HEK293 (cell line): ENCODE data around the gene PNPLA2.

Experiments used
- CTCF ChIA-PET: fragments of 350-600 bp; formaldehyde crosslinking; extraction: SDS; loops from one replicate; lab custom pipeline; 2021; ENCODE audit warnings: antibody characterized with exemption; lab: Yijun Ruan, JAX
- POLR2A ChIA-PET: fragments of 300-600 bp; formaldehyde crosslinking; extraction: SDS; loops from one replicate; lab custom pipeline; 2020; ENCODE audit warnings: antibody characterized with exemption, inconsistent platforms; lab: Yijun Ruan, JAX
- H3K27ac ChIP-seq: fragments of 200-500 bp; sonication (Bioruptor generic); 2 replicates; pipeline ENCODE4 v1.5.1; 2014; ENCODE audit warnings: low read depth, low read length, control low read depth, inconsistent platforms; ENCODE audit errors: extremely low read depth
- H3K36me3 ChIP-seq, 2 experiments: fragments of 200-500 bp in 1 of 2; sonication (Bioruptor generic) in 1 of 2; 1 replicate in 1 of 2; 2 replicates in 1 of 2; pipeline ENCODE4 v1.5.1; 2014 to 2017; ENCODE audit warnings: inconsistent platforms in 2 of 2, low read length in 2 of 2; ENCODE audit not compliant: control insufficient read depth in 2 of 2, insufficient read depth in 1 of 2
- H3K4me1 ChIP-seq: fragments of 200-500 bp; sonication (Bioruptor generic); 2 replicates; pipeline ENCODE4 v1.5.1; 2014; ENCODE audit warnings: mild to moderate bottlenecking, low read length, inconsistent platforms; ENCODE audit not compliant: control insufficient read depth, insufficient read depth
- H3K4me3 ChIP-seq: 2 replicates; pipeline ENCODE4 v1.5.1; 2011; ENCODE audit warnings: low read depth, mild to moderate bottlenecking, control low read depth, low read length, moderate library complexity
- H3K9me3 ChIP-seq: fragments of 200-500 bp; sonication (Bioruptor generic); 2 replicates; pipeline ENCODE4 v1.5.1; 2014; ENCODE audit warnings: low read depth, low read length, inconsistent platforms; ENCODE audit not compliant: control insufficient read depth, insufficient read depth
- BCL11A ChIP-seq: fragments of 450-650 bp; formaldehyde crosslinking; IDR thresholded peaks from 2 replicates; pipeline ENCODE4 v1.5.1; 2016; ENCODE audit warnings: low read depth, missing biosample characterization, missing genetic modification characterization
- EGR2 ChIP-seq: fragments of 450-650 bp; formaldehyde crosslinking; IDR thresholded peaks from 2 replicates; pipeline ENCODE4 v1.5.1; 2016; ENCODE audit warnings: low read depth, missing biosample characterization, missing genetic modification characterization
- MYNN ChIP-seq: fragments of 450-650 bp; formaldehyde crosslinking; IDR thresholded peaks from 2 replicates; pipeline ENCODE4 v1.5.1; 2016; ENCODE audit warnings: missing biosample characterization, missing genetic modification characterization, borderline replicate concordance
- OVOL3 ChIP-seq: fragments of 450-650 bp; formaldehyde crosslinking; IDR thresholded peaks from 2 replicates; pipeline ENCODE4 v1.5.1; 2016; ENCODE audit warnings: missing biosample characterization, missing genetic modification characterization
- TRIM28 ChIP-seq: IDR thresholded peaks from 2 replicates; pipeline ENCODE4 v1.6.1; 2011; ENCODE audit warnings: low read length, control low read depth, borderline replicate concordance
- ZFHX2 ChIP-seq: fragments of 450-650 bp; formaldehyde crosslinking; conservative IDR thresholded peaks from 2 replicates; pipeline ENCODE4 v1.5.1; 2016; ENCODE audit warnings: missing biosample characterization, missing genetic modification characterization
- ZNF146 ChIP-seq: fragments of 450-650 bp; formaldehyde crosslinking; IDR thresholded peaks from 2 replicates; pipeline ENCODE4 v1.5.1; 2016; ENCODE audit warnings: missing biosample characterization, missing genetic modification characterization
- ZNF184 ChIP-seq: fragments of 450-650 bp; IDR thresholded peaks from 2 replicates; pipeline ENCODE4 v1.5.1; 2018; ENCODE audit warnings: missing biosample characterization, mild to moderate bottlenecking, missing genetic modification characterization
- ZNF214 ChIP-seq: fragments of 450-650 bp; formaldehyde crosslinking; IDR thresholded peaks from 2 replicates; pipeline ENCODE4 v1.5.1; 2017; ENCODE audit warnings: missing biosample characterization, mild to moderate bottlenecking, missing genetic modification characterization, borderline replicate concordance
- ZNF223 ChIP-seq: fragments of 450-650 bp; formaldehyde crosslinking; IDR thresholded peaks from 2 replicates; pipeline ENCODE4 v1.5.1; 2016; ENCODE audit warnings: missing biosample characterization, missing genetic modification characterization
- ZNF23 ChIP-seq: fragments of 450-650 bp; formaldehyde crosslinking; IDR thresholded peaks from 2 replicates; pipeline ENCODE4 v1.5.1; 2016; ENCODE audit warnings: missing biosample characterization, missing genetic modification characterization, borderline replicate concordance
- ZNF311 ChIP-seq: fragments of 450-650 bp; formaldehyde crosslinking; IDR thresholded peaks from 2 replicates; pipeline ENCODE4 v1.5.1; 2017; ENCODE audit warnings: missing biosample characterization, missing genetic modification characterization, borderline replicate concordance
- ZNF335 ChIP-seq: fragments of 450-650 bp; formaldehyde crosslinking; conservative IDR thresholded peaks from 2 replicates; pipeline ENCODE4 v1.5.1; 2016; ENCODE audit warnings: missing biosample characterization, missing genetic modification characterization
- ZNF341 ChIP-seq: fragments of 450-650 bp; formaldehyde crosslinking; IDR thresholded peaks from 2 replicates; pipeline ENCODE4; 2016; ENCODE audit warnings: low read depth, missing biosample characterization, missing genetic modification characterization
- ZNF366 ChIP-seq: fragments of 450-650 bp; formaldehyde crosslinking; conservative IDR thresholded peaks from 2 replicates; pipeline ENCODE4 v1.5.1; 2016; ENCODE audit warnings: missing biosample characterization, missing genetic modification characterization
- ZNF48 ChIP-seq: fragments of 450-650 bp; formaldehyde crosslinking; IDR thresholded peaks from 2 replicates; pipeline ENCODE4 v1.5.1; 2016; ENCODE audit warnings: missing biosample characterization, missing genetic modification characterization
- ZNF544 ChIP-seq: fragments of 450-650 bp; formaldehyde crosslinking; IDR thresholded peaks from 2 replicates; pipeline ENCODE4 v1.5.0; 2017; ENCODE audit warnings: missing biosample characterization, missing genetic modification characterization
- ZNF843 ChIP-seq: fragments of 450-650 bp; formaldehyde crosslinking; IDR thresholded peaks from 2 replicates; pipeline ENCODE4 v1.5.1; 2016; ENCODE audit warnings: missing biosample characterization, missing genetic modification characterization
- TF ChIP-seq, protein P1 (sequence below): fragments of 450-650 bp; formaldehyde crosslinking; IDR thresholded peaks from 2 replicates; pipeline ENCODE4 v1.5.1; 2016; ENCODE audit warnings: missing biosample characterization, missing genetic modification characterization
- TF ChIP-seq, protein P2 (sequence below): fragments of 450-650 bp; formaldehyde crosslinking; IDR thresholded peaks from 2 replicates; pipeline ENCODE4 v1.5.1; 2016; ENCODE audit warnings: missing biosample characterization, missing genetic modification characterization
- TF ChIP-seq, protein P3 (sequence below): sonication (generic); formaldehyde crosslinking; IDR thresholded peaks from 2 replicates; pipeline ENCODE4 v1.8.1; 2022; ENCODE audit warnings: mild to moderate bottlenecking, moderate library complexity, missing genetic modification reagents
- TF ChIP-seq, protein P4 (sequence below): fragments of 450-650 bp; formaldehyde crosslinking; IDR thresholded peaks from 2 replicates; pipeline ENCODE4 v1.5.1; 2016; ENCODE audit warnings: missing biosample characterization, missing genetic modification characterization

The PNPLA2 gene

DNA sequence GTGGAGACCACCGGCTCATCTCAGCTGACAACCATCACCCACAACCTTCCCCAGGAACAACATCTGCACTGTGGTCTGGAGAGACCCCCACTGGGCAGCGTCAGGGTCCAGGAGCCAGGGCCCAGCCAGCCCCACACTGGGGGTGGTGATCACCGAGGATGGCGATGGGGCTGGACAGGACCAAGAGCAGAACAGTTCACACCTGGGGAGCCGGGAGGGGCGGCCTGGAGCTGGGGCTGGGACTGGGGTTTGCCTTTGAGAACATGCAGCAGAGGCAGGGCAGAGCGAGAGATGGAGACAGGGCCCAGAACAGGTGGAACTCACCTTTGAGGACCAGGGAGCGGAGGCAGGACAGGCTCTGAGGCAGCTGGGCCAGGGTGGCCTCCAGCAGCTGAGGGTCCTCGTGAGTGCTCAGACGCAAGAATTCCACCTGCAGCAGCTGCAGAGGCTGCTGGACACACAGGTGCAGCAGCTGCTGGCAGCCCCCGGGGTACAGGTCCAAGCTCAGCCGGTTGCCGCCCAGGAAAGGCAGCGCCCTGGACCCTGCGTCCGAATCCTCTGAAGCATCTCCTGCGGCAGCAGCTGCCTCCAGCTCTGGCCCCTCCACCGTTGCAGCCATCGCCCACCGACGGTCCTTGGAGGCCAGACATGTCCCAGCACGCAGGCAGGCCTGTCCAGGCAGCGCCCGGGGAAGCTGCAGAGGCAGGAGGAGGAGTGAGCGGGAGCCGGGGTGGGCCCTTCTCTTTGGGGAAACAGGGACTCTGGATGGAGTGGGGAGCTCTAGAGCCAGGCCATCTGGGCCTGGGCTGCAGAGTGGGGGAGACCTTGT lies 14.7 kb upstream of the PNPLA2 start (continued):
- TF ChIP-seq ZFHX2 (tag by site-specific recombination) (peak; percentile 32; the same call in 1 of the 2 replicates), EGR2 (no peak), ZNF23 (tag by site-specific recombination) (no peak), ZNF843 (tag by site-specific recombination) (no peak), MYNN (tag by site-specific recombination) (no peak)
- TF ChIP-seq, protein P1, sequence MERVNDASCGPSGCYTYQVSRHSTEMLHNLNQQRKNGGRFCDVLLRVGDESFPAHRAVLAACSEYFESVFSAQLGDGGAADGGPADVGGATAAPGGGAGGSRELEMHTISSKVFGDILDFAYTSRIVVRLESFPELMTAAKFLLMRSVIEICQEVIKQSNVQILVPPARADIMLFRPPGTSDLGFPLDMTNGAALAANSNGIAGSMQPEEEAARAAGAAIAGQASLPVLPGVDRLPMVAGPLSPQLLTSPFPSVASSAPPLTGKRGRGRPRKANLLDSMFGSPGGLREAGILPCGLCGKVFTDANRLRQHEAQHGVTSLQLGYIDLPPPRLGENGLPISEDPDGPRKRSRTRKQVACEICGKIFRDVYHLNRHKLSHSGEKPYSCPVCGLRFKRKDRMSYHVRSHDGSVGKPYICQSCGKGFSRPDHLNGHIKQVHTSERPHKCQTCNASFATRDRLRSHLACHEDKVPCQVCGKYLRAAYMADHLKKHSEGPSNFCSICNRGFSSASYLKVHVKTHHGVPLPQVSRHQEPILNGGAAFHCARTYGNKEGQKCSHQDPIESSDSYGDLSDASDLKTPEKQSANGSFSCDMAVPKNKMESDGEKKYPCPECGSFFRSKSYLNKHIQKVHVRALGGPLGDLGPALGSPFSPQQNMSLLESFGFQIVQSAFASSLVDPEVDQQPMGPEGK (tag by site-specific recombination): peak; percentile 44; the same call in 1 of the 2 replicates
- TF ChIP-seq, protein P2, sequence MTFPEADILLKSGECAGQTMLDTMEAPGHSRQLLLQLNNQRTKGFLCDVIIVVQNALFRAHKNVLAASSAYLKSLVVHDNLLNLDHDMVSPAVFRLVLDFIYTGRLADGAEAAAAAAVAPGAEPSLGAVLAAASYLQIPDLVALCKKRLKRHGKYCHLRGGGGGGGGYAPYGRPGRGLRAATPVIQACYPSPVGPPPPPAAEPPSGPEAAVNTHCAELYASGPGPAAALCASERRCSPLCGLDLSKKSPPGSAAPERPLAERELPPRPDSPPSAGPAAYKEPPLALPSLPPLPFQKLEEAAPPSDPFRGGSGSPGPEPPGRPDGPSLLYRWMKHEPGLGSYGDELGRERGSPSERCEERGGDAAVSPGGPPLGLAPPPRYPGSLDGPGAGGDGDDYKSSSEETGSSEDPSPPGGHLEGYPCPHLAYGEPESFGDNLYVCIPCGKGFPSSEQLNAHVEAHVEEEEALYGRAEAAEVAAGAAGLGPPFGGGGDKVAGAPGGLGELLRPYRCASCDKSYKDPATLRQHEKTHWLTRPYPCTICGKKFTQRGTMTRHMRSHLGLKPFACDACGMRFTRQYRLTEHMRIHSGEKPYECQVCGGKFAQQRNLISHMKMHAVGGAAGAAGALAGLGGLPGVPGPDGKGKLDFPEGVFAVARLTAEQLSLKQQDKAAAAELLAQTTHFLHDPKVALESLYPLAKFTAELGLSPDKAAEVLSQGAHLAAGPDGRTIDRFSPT (tag by site-specific recombination): peak; percentile 37; the same call in 1 of the 2 replicates
- TF ChIP-seq, protein P3, sequence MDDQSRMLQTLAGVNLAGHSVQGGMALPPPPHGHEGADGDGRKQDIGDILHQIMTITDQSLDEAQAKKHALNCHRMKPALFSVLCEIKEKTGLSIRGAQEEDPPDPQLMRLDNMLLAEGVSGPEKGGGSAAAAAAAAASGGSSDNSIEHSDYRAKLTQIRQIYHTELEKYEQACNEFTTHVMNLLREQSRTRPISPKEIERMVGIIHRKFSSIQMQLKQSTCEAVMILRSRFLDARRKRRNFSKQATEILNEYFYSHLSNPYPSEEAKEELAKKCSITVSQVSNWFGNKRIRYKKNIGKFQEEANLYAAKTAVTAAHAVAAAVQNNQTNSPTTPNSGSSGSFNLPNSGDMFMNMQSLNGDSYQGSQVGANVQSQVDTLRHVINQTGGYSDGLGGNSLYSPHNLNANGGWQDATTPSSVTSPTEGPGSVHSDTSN: peak; percentile 60; the same call in 1 of the 2 replicates

DNA sequence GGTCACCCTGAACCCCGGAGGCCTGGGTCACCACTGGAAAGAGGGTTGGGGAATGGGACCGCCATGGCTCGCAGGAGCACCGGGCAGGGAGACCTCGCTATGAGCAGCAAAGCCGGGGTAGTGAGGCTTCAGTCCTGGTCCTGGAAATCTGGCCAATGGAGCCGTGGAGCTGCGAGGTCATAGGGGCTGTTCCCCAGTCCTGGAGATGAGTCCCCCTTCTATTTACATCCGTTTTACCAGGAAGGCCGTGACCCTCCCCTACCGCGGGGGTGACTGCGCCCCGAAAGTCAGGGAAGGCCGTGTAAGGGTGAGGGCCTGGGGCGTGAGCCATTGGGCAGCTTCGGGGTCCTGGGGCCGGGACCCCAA lies 14.1 kb upstream of the PNPLA2 start:
- Histone ChIP-seq H3K27ac (peak overlapping the region; percentile 81), H3K36me3 (peaks cover 0 to 46% of the 10 kb centered on the region in 2 experiments; a peak in 1 of 3 replicates), H3K9me3 (no peaks in the 10 kb centered on the region), H3K4me3 (peak overlapping the region; percentile 60), H3K4me1 (no peaks in the 10 kb centered on the region)
- POLR2A ChIA-PET: interaction anchor here (1.0 to 5.2 kb wide), 2 partner anchors 13 to 236 kb away, joined by 3 to 42 read pairs; partner anchors contain the start of gene PNPLA2
- TF ChIP-seq TRIM28 (no peak), MYNN (tag by site-specific recombination) (no peak), ZNF146 (tag by site-specific recombination) (no peak), ZNF48 (tag by site-specific recombination) (no peak), ZNF214 (tag by site-specific recombination) (no peak), ZNF311 (no peak), ZNF184 (tag by site-specific recombination) (no peak), ZNF341 (peak; percentile 48), ZNF335 (tag by site-specific recombination) (0 out of 2 replicates have a peak, but pooled peaks have one; percentile 1), ZNF366 (tag by site-specific recombination) (no peak), BCL11A (tag by site-specific recombination) (no peak), ZNF544 (tag by site-specific recombination) (no peak), ZNF223 (tag by site-specific recombination) (peak; percentile 33; the same call in 1 of the 2 replicates), ZFHX2 (tag by site-specific recombination) (no peak), OVOL3 (tag by site-specific recombination) (no peak), EGR2 (no peak)
- TF ChIP-seq, protein P4, sequence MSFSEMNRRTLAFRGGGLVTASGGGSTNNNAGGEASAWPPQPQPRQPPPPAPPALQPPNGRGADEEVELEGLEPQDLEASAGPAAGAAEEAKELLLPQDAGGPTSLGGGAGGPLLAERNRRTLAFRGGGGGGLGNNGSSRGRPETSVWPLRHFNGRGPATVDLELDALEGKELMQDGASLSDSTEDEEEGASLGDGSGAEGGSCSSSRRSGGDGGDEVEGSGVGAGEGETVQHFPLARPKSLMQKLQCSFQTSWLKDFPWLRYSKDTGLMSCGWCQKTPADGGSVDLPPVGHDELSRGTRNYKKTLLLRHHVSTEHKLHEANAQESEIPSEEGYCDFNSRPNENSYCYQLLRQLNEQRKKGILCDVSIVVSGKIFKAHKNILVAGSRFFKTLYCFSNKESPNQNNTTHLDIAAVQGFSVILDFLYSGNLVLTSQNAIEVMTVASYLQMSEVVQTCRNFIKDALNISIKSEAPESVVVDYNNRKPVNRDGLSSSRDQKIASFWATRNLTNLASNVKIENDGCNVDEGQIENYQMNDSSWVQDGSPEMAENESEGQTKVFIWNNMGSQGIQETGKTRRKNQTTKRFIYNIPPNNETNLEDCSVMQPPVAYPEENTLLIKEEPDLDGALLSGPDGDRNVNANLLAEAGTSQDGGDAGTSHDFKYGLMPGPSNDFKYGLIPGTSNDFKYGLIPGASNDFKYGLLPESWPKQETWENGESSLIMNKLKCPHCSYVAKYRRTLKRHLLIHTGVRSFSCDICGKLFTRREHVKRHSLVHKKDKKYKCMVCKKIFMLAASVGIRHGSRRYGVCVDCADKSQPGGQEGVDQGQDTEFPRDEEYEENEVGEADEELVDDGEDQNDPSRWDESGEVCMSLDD (tag by site-specific recombination): peak; percentile 66
- CTCF ChIA-PET: interaction anchor here (1.0 to 1.1 kb wide), 2 partner anchors 15 to 34 kb away, joined by 3 read pairs; no protein-coding TSS in a partner anchor
